OCI-LY7 (cell line): ENCODE measurements around the gene PLD5. TPM values are rescaled to one million over a fixed set of nuclear protein-coding genes. Genes with fewer than 3 reads are reported as not detected.

Source experiments
- BruUV-seq: library from RNA; stranded (reverse); fragments of 400-500 nt; replicated peaks from 2 replicates; lab custom pipeline; 2021; lab: Mats Ljungman, UMichigan
- CTCF ChIA-PET: fragments of 300-600 bp; sonication (Branson Sonifier 250); formaldehyde crosslinking; loops from one replicate; lab custom pipeline; 2022; ENCODE audit warnings: antibody characterized with exemption; ENCODE audit not compliant: unreplicated experiment; lab: Charles Lee
- POLR2A ChIA-PET: fragments of 300-600 bp; sonication (Branson Sonifier 250); formaldehyde crosslinking; loops from one replicate; lab custom pipeline; 2022; ENCODE audit warnings: antibody characterized with exemption; lab: Charles Lee
- DNase-seq: peaks from one replicate; pipeline ENCODE4 v3.0.0-alpha.2; 2015; ENCODE audit warnings: low spot score
- H2AFZ ChIP-seq: fragments of 200-600 bp; sonication (generic), shearing (Covaris generic); 2 replicates; pipeline ENCODE4 v1.6.1; 2014; ENCODE audit warnings: mild to moderate bottlenecking, antibody characterized with exemption, low read length, moderate library complexity
- H3K27ac ChIP-seq: fragments of 200-600 bp; sonication (generic); 2 replicates; pipeline ENCODE4 v1.5.1; 2014; ENCODE audit warnings: mixed run types, low read depth, mild to moderate bottlenecking, moderate library complexity, low read length, inconsistent platforms; ENCODE audit not compliant: poor library complexity, severe bottlenecking
- H3K36me3 ChIP-seq: fragments of 200-600 bp; sonication (generic); 2 replicates; pipeline ENCODE4 v1.6.1; 2014; ENCODE audit warnings: mild to moderate bottlenecking, antibody characterized with exemption, low read length, moderate library complexity, mixed read lengths; ENCODE audit not compliant: insufficient read depth
- H3K4me1 ChIP-seq: fragments of 200-600 bp; sonication (generic); 2 replicates; pipeline ENCODE4 v1.5.1; 2014; ENCODE audit warnings: mild to moderate bottlenecking, low read length; ENCODE audit not compliant: insufficient read depth, poor library complexity, severe bottlenecking
- H3K4me2 ChIP-seq: fragments of 200-600 bp; sonication (generic); 2 replicates; pipeline ENCODE4 v1.6.1; 2014; ENCODE audit warnings: mild to moderate bottlenecking, low read length
- H3K4me3 ChIP-seq: fragments of 200-600 bp; sonication (generic); 2 replicates; pipeline ENCODE4 v1.5.1; 2014; ENCODE audit warnings: mild to moderate bottlenecking, low read depth, low read length; ENCODE audit not compliant: poor library complexity, severe bottlenecking
- H3K79me2 ChIP-seq: fragments of 200-600 bp; sonication (generic); 2 replicates; pipeline ENCODE4 v1.6.1; 2016; ENCODE audit warnings: low read depth, mild to moderate bottlenecking, low read length, moderate library complexity, mixed read lengths; ENCODE audit not compliant: insufficient read depth
- H3K9me2 ChIP-seq: fragments of 200-600 bp; sonication (generic); 2 replicates; pipeline ENCODE4 v1.6.1; 2016; ENCODE audit warnings: mild to moderate bottlenecking, low read length, mixed read lengths; ENCODE audit not compliant: insufficient read depth
- H3K9me3 ChIP-seq: fragments of 200-600 bp; sonication (generic); 2 replicates; pipeline ENCODE4 v1.6.1; 2014; ENCODE audit warnings: mild to moderate bottlenecking, mixed run types, low read length, mixed read lengths
- H4K20me1 ChIP-seq: fragments of 200-600 bp; sonication (generic); 2 replicates; pipeline ENCODE4 v1.6.1; 2014; ENCODE audit warnings: mild to moderate bottlenecking, antibody characterized with exemption, low read length, moderate library complexity, mixed read lengths; ENCODE audit not compliant: insufficient read depth
- CTCF ChIP-seq: fragments of 200-600 bp; sonication (generic); conservative IDR thresholded peaks from 2 replicates; pipeline ENCODE4 v1.5.1; 2014; ENCODE audit warnings: mild to moderate bottlenecking, antibody characterized with exemption, low read length, moderate library complexity, mixed read lengths
- EZH2phosphoT487 ChIP-seq: fragments of 200-600 bp; sonication (generic); IDR thresholded peaks from 2 replicates; pipeline ENCODE4 v1.6.1; 2018; ENCODE audit warnings: low read depth, borderline replicate concordance, mild to moderate bottlenecking, mixed run types, antibody characterized with exemption, low read length, moderate library complexity, mixed read lengths
- intact Hi-C: fragments of 100-400 bp; cut with micrococcal nuclease; formaldehyde crosslinking; loops from one replicate; pipeline ENCODE4 v1.10.0; 2022; ENCODE audit not compliant: unreplicated experiment
- total RNA-seq, 2 experiments: library from RNA; depleted of rRNA in 1 of 2; stranded (reverse); fragments of >200 nt in 1 of 2; shearing (Covaris generic) in 1 of 2; gene quantifications; 2 replicates each; pipeline ENCODE4 v1.2.3, GENCODE V29; 2014 to 2022

Gene PLD5
- total RNA-seq, 2 experiments from 2014 or later, result not detected

- H3K4me2 ChIP-seq, result no peak overlapping the region
- no TSS peak for BruUV-seq
- no peaks in the 10 kb centered on the region for H3K36me3 ChIP-seq
- H3K9me3 ChIP-seq, result no peaks in the 10 kb centered on the region
- H3K79me2 ChIP-seq, result no peaks in the 10 kb centered on the region
- no peak overlapping the region for H3K4me3 ChIP-seq
- H3K4me1 ChIP-seq, result no peaks in the 10 kb centered on the region
- POLR2A ChIA-PET, result interaction anchor here (1.4 kb wide), 1 partner anchor 11 kb away, joined by 4 read pairs; no protein-coding TSS in a partner anchor
- H4K20me1 ChIP-seq, result no peaks in the 10 kb centered on the region
- no peak overlapping the region for H3K27ac ChIP-seq
- no peak for DNase-seq
- CTCF ChIA-PET, result no interaction called here
- TF ChIP-seq EZH2phosphoT487, result no peak
- no peak for TF ChIP-seq CTCF
- H3K9me2 ChIP-seq, result no peaks in the 10 kb centered on the region
- no peak overlapping the region for H2AFZ ChIP-seq
- intact Hi-C loops, result no loop called here
Measured at GRCh38 chr1:242431786-242432185, 92.7 kb downstream of the PLD5 start.

GRCh38 chr1:242430956-242431355, 93.5 kb downstream of the PLD5 start:
- no peaks in the 10 kb centered on the region for H3K79me2 ChIP-seq
- H3K4me3 ChIP-seq, result no peak overlapping the region
- POLR2A ChIA-PET, result no interaction called here
- H3K4me1 ChIP-seq, result no peaks in the 10 kb centered on the region
- TF ChIP-seq CTCF, result no peak
- no peak overlapping the region for H3K27ac ChIP-seq
- BruUV-seq, result no TSS peak
- no peak overlapping the region for H3K4me2 ChIP-seq
- H3K9me3 ChIP-seq, result no peaks in the 10 kb centered on the region
- H3K36me3 ChIP-seq, result no peaks in the 10 kb centered on the region
- H3K9me2 ChIP-seq, result no peaks in the 10 kb centered on the region
- CTCF ChIA-PET, result no interaction called here
- no peak for DNase-seq
- no peak overlapping the region for H2AFZ ChIP-seq
- intact Hi-C loops, result no loop called here
- no peaks in the 10 kb centered on the region for H4K20me1 ChIP-seq

GRCh38 chr1:242428399-242429190, 95.9 kb downstream of the PLD5 start:
- H3K4me1 ChIP-seq, result no peaks in the 10 kb centered on the region
- DNase-seq, result no peak
- CTCF ChIA-PET, result no interaction called here
- no peak overlapping the region for H2AFZ ChIP-seq
- intact Hi-C loops, result no loop called here
- H3K4me2 ChIP-seq, result no peak overlapping the region
- no peaks in the 10 kb centered on the region for H4K20me1 ChIP-seq
- no peaks in the 10 kb centered on the region for H3K79me2 ChIP-seq
- POLR2A ChIA-PET, result interaction anchor here (0.7 to 1.1 kb wide), 2 partner anchors 8 to 12 kb away, joined by 3 to 4 read pairs; no protein-coding TSS in a partner anchor
- no peak overlapping the region for H3K4me3 ChIP-seq
- no peak overlapping the region for H3K27ac ChIP-seq
- H3K36me3 ChIP-seq, result no peaks in the 10 kb centered on the region
- no TSS peak for BruUV-seq
- H3K9me3 ChIP-seq, result no peaks in the 10 kb centered on the region
- no peaks in the 10 kb centered on the region for H3K9me2 ChIP-seq
- TF ChIP-seq CTCF, result no peak
- TF ChIP-seq EZH2phosphoT487, result no peak
